Measurements from ENCODE around the gene TM4SF1. TPM values are rescaled to one million over a fixed set of nuclear protein-coding genes. Genes with fewer than 3 reads are reported as not detected.

The TM4SF1 gene, protein sequence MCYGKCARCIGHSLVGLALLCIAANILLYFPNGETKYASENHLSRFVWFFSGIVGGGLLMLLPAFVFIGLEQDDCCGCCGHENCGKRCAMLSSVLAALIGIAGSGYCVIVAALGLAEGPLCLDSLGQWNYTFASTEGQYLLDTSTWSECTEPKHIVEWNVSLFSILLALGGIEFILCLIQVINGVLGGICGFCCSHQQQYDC
- total RNA-seq, result 149 TPM

DNA sequence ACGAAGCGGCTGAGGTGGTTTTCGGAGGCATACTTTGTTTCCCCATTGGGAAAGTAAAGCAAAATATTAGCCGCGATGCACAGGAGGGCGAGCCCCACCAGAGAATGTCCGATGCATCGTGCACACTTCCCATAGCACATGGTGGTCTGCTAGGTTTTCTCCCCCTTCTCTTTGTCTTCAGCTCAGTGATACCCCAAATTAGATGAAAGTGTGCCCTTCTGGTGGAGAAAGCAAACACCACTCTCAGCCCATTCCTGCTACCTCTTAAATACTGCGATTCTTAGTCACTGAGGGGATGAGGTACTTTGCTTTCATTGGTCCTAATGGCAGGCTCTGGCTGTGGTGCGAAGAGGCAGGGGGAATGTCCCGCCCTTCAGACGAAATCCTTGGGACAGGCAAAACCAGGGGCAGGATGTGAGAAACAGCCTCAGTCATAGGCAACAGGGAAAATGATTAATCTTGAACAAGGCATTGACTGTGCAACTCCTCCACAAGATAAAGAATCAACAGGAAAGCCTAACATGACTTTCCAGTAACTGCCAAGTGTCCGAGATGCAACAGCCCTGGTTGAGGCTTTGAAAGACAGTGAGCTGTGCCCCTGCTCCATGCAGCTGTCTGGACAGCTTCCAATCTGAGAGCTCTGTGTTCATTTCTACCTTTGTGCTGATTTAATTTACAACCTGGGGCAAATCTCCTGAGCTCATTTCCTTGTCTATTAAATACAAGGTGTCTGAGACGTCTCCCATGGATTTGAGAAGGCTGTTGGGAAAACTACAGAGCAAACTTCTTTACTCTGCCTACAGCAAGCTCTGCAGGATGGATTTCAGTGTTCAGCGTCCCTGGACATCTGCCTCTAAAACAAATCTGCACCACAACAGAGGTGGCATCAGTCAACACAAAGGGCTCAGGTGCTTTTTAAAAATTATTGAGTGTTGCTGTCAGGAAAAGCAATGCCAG, at the start of gene TM4SF1:
TM4SF1 (minus strand) TSS at position 242 of the 957 bp plus-strand sequence; CDS start at position 140, 102 bp downstream.
- DNase-seq (ENCODE audit: low spot score), result peak; percentile 70
- ATAC-seq, result peak; percentile 93
- intact Hi-C loops (cut with DNase I), result no loop called here

DNA sequence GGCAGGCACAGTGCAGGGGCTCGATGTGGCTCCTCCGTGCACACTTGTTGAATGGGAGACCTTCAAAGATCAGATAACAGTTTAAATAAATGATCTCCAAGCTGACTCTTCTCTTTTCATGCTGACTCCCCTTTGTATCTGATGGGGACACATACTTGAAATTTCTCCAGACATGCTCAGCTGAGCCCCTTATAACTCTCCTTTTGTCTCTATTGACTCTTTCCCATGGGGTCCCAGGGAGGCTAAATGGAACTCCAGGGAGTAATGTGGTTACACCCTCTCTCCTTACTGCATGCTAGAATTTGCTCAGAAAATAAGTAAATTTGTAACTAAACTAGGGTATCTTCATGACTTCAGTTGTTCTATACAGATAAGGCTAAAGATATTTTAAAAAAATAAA, 48.9 kb upstream of the TM4SF1 start:
- DNase-seq (ENCODE audit: low spot score), result no peak
- intact Hi-C loops (cut with DNase I), result loop anchor here (10.0 kb wide), 1 partner anchor 48 kb away; the partner anchor contains the start of gene TM4SF4
- ATAC-seq, result no peak

DNA sequence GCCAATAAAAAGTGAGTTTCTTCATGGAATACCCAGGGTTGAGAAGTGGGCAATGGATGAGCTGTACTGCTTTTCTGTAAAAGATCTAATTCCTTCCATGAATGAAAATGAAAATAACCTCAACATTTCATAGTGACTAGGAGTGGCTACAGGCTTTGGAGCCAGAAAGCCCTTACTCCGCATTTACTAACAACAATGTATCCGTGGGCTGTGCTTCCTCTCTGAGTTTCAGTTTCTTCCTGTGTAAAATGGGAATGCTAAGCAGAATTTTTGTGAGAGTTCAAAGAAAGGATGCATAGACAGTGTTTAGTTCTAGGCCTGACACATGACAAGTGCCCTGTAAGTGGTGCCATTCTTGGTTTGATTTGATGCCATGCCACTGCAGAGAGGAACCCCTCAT, 47.5 kb upstream of the TM4SF1 start:
- no peak for DNase-seq (ENCODE audit: low spot score)
- intact Hi-C loops (cut with DNase I), result loop anchor here (10.0 kb wide), 1 partner anchor 50 kb away; the partner anchor contains the start of gene TM4SF4
- peak; percentile 55 for ATAC-seq

DNA sequence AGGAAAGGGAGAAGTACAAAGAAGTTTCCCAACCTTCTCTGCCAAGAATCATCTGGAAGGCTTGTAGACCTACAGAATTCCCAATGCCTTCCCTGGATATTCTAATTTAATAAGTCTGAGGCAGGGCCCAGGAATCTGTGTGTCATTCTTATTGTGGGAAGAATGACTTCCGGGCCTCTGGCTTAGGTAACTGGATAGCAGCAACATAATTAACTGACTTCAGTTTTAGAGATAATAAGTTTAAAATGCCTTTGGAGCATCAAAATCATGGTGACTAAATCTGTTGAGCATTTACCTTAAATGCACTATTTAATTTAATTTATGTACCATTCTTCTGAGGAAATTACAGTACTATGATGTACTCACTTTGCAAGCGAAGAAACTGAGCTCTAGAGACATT, 44.3 kb upstream of the TM4SF1 start:
- intact Hi-C loops (cut with DNase I), result loop anchor here (10.0 kb wide), 1 partner anchor 53 kb away; the partner anchor contains the start of gene TM4SF4
- ATAC-seq, result no peak
- DNase-seq (ENCODE audit: low spot score), result no peak

DNA sequence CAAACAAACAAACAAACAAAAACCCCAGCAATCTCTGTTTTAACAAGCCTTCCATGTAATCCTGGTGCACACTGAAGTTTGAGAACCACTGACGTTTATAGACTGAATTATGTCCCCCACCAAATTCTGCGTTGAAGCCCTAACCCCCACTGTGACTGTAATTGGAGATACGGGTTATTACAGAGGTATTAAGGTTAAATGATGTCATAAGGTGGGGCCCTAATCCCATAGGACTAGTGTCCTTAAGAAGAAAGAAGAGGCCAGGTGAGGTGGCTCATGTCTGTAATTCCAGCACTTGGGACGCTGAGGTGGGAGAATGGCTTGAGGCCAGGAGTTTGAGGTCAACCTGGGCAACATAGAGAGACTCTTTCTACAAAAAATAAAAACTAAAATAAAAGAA, 42.4 kb upstream of the TM4SF1 start:
- intact Hi-C loops (cut with DNase I), result loop anchor here (10.0 kb wide), 1 partner anchor 55 kb away; the partner anchor contains the start of gene TM4SF4
- ATAC-seq (no peak), DNase-seq (ENCODE audit: low spot score) (no peak)

DNA sequence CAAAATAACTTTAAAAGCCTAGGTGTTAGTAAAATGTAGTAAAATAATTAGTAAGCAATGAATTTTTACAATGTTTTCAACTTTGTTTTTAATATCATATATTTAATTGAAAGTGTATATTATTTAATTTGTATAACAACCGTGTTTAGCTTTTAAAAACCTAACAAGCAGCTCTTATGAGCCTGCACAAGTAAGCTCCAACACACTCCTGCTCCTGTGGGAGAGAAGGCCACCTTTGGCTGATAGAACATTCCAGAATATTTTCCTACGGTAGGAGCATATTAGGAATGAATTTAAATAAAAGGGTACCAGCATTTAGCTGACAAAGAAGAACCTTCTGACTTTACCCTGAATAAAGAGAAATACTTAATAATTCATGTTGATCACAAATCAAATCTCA, 40.3 kb upstream of the TM4SF1 start:
- DNase-seq (ENCODE audit: low spot score) (no peak), ATAC-seq (no peak)
- intact Hi-C loops (cut with DNase I), result no loop called here

DNA sequence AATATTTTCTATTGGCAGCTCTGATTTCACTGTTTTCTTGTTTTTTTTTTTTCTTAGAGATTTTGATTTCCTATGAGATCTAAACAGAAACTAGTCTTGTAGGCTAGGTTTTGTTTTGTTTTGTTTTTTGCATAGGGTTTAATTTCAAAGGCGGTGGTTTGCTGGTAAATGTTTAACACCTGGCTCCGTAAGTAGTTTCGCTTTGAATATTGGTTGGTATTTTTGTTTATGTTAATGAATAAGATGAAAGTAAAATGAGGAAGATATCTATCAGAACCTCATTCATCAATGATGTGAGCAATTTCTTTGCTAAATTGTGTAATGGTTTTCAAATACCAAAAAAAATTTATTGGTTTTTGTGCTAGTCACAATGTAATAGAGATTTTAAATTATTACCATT, 39.7 kb upstream of the TM4SF1 start:
- DNase-seq (ENCODE audit: low spot score) (no peak), ATAC-seq (no peak)
- intact Hi-C loops (cut with DNase I), result no loop called here

DNA sequence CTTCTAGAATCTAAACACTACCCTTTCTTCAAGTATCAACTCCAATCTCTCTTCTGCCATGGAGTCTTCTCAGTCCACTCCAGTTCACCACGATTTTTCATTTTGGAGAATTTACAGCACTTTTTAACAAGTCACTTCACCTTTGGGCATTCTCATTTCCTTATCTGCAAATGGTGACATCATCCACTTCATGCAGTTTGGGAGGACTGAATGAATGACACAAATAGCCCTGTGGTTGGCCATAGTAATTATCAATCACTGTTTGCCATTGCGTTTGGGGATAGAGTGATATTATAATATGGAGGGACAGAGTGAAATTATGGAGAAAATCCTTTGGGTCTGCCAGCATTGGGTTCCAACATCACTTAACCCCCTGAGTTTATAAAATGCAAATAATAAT, 38.0 kb upstream of the TM4SF1 start:
- intact Hi-C loops (cut with DNase I), result no loop called here
- no peak for ATAC-seq
- DNase-seq (ENCODE audit: low spot score), result no peak

DNA sequence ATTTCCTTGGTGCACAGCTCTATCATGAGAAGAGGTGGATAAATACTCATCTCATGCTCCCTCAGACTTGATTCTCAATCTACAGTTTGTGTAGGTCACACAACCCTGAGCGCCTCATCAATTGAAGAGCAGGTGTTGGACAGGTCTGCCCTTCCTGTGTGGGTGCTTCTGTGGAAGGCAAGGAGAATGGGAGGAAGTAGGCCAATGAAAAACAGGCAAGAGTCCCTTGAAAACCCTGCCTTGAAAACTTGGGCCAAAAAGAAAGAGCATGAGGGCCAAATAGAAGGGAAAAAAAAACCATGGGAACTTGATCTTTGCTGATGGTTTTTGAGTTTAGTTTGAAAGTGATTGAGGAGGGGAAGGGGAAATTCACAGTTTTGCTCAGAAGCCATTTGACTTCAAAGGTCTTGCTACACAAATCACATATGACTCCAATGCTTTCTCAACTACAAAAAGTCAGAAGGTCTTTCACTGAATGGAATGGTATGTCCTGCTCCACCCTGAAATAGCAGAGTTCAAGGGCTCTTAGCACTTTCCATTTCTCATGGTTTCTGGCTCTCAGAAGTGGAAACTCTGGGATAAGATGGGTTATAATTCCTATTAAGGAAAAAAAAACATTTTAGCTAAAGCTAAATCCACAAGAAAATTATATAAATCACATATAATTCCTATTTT, 37.2 kb upstream of the TM4SF1 start:
- intact Hi-C loops (cut with DNase I), result no loop called here
- ATAC-seq, result peak; percentile 94
- no peak for DNase-seq (ENCODE audit: low spot score)

DNA sequence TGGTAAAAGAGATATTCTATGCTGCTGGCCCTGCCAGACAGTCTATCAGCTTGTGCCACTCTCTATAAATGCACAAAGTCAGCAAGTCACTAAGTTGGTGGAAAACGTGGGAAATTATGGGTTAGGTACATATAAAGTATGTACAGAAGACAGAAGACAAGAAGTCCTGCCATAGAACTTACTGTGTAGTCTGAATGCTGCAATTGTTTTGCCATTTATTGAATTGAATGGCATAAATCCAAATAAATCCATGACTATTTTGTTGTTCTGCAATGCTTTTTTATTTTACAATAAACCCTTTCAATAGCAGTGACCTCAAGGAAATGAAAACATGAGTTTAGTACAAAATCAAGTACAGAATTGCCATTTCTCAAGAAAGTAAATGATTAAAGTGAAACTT, 34.1 kb upstream of the TM4SF1 start:
- no peak for ATAC-seq
- intact Hi-C loops (cut with DNase I), result no loop called here

DNA sequence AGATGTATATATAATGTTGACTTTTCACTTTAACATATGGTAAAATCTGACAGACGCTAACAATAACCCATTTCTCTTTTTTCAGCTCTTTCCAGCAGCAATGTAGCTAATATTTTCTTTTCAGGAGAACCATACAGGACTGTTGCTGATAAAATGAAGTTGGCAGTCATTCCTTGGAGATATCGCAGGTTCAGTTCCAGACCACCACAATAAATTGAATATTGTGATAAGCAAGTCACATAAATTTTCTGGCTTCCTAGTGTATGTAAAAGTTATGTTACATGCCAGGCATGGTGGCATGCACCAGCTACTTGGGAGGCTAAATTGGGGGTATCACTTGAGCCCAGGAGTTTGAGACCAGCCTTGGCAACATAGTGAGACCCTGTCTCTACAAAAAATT, 31.9 kb upstream of the TM4SF1 start:
- ATAC-seq (no peak), DNase-seq (ENCODE audit: low spot score) (no peak)
- intact Hi-C loops (cut with DNase I), result no loop called here

More for the DNA sequence above, 34.1 kb upstream of the TM4SF1 start:
- no peak for DNase-seq (ENCODE audit: low spot score)

DNA sequence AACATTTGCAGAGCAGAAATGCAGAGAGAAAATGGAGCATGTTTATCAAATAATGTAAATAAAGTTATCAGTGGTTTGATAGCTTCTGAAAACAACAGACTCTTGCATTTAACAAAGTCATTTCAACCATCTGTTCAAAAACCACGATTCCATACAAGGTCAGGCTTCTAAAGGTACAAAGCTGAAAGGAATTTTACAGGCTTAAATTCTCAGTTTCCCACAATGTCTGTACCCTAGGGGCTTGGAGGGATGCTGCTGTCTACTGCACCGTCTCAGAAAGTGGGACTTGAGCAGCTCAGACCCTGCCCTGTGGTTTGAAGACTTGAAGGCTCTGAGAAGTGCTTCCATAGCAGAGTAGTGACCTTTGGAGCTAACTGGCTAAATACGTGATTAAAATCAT, 30.4 kb upstream of the TM4SF1 start:
- intact Hi-C loops (cut with DNase I), result no loop called here
- DNase-seq (ENCODE audit: low spot score) (no peak), ATAC-seq (no peak)

DNA sequence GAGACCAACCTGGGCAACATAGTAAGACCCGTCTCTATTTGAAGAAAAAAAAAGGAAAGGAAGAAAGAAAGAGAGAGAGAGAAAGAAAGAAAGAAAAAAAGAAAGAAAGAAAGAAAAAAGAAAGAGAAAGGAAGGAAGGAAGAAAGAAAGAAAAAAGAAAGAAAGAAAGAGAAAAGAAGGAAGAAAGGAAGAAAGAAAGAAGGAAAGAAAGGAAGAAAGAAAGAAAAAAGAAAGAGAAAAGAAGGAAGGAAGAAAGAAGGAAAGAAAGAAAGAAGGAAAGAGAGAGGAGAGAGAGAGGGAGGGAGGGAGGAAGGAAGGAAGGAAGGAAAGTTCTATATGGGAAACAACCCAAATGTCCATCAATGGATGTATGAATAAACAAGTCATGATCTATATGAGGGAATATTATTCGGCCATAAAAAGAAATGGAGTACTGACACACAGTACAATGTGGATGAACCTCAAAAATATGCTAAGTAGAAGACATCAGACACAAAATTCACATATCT, 28.8 kb upstream of the TM4SF1 start:
- intact Hi-C loops (cut with DNase I), result no loop called here
- ATAC-seq (no peak), DNase-seq (ENCODE audit: low spot score) (no peak)

DNA sequence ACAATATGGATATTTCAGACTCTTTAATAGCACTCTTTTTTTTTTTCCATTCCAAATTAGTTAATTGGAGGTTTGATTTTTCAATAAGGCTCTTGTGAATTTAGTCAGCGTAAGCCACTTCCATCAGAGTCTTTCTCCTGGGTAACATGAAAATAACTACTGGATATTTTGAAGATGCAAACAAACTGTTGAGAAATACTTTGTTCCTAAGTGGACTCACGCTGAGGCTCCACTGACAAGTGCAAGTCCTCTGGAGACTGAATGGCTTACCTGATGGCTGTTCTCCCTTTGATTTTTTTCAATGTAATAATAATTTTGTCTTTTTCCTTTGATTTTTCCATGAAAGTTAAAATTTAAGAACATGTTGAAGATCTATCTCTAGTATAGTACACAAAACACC, 26.0 kb upstream of the TM4SF1 start:
- intact Hi-C loops (cut with DNase I), result no loop called here
- DNase-seq (ENCODE audit: low spot score) (no peak), ATAC-seq (no peak)

DNA sequence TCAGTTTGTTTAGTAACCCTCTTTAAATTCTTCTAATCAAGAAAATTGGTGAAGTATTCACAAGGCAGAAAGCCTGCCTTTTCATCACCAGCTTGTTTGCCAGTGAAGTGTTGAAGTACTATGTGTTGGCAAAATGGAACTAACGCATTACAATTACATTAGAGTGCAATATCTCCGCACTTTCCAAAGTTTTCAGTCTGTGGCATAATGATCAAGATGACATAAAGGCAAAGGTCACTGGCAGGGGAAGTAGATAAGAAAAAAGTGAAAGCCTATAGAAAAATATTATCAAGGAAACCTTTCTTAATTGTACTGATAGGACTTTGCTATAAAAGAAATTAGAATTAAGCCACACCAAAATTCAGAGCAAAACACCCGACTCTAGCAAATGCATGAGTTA, 25.0 kb upstream of the TM4SF1 start:
- ATAC-seq, result no peak
- intact Hi-C loops (cut with DNase I), result no loop called here
- no peak for DNase-seq (ENCODE audit: low spot score)

DNA sequence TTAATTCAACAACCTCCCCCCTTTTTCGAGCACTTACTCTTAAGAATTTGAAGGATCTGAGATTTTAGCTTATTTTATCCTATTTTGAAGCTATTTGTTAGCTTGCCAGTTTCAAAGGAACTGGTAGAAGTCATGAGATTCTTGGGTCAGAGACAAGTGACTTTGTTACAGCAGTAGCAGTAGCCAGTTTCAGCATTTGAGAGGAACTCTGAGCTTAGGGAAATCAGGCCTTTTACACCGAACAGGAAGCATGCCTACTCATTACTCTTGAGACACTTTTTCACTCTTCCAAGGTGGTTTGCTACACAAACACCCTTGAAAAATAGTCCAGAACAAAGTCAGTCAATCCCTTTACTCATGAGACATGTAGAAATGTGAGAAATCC, 24.5 kb upstream of the TM4SF1 start:
- ATAC-seq (no peak), DNase-seq (ENCODE audit: low spot score) (no peak)
- intact Hi-C loops (cut with DNase I), result no loop called here

DNA sequence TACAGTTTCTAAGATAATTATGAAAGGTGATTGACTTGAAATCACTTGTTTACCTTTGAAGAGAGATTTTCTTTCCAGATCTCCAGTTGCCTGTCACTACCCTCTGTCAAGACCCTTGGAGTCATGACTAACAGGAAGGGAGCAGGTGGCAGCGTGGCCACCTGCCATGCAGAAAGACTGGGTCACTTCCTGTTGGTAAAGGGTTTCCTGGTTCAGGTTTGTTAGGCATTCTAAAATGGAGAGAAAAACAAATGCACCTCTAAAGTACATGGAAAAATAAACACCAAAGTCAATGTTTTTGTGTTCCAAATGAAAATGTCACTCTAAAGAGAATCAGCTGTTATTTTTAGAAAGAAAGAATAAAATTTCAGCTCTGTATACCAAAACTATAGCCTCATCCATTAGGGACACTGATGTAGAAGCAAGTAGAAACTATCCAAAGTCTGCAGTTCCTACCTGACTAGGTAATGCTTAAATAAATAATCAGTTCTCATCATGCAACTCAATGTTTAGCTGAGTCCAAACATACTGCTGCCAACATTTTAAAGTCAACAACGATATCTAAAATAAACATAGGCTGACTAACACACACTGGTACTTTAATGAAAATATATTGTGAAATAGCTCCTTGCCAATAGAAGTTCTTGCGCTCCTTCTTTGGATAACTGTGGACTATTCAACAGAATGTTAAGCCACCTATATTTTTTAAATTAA, 23.9 kb upstream of the TM4SF1 start:
- DNase-seq (ENCODE audit: low spot score) (no peak), ATAC-seq (no peak)
- intact Hi-C loops (cut with DNase I), result no loop called here

DNA sequence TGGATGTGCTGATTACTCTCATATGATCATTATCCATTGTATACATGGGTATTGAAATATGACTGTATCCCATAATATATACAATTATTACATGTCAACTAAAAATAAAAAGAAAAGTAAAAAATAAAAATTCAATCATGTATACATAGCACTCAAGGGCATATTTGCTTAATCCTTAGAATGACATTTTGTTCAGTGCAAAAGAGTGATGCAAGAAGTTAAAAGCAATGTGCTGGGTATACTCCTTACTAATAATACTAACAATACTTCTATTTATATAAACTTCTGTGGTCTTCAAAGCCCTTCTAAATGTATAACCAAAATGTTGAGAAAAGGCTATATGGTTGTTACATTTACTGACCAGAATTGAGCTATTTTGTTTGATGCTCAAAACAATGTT, 23.2 kb upstream of the TM4SF1 start:
- DNase-seq (ENCODE audit: low spot score), result no peak
- intact Hi-C loops (cut with DNase I), result no loop called here
- no peak for ATAC-seq

DNA sequence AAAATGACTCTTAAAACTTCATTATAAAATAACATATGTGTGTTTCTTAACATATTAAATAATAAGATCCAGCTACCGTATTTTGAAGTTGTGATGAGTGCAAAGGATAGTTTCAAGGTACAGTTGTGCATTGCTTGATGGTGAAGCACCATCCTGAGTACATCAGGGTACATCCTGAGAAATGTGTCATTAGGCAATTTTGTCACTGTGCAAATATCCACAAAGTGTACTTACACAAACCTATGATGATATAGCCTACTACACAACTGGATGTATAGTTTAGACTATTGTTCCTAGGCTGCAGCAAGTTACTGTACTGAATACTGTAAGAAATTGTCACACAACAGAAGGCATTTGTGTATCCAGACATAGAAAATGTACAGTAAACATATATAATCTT, 20.8 kb upstream of the TM4SF1 start:
- no peak for ATAC-seq

More for the DNA sequence above, 20.8 kb upstream of the TM4SF1 start:
- intact Hi-C loops (cut with DNase I), result no loop called here
- DNase-seq (ENCODE audit: low spot score), result no peak
